Bronchial epithelial cell (primary cell): Measurements from ENCODE around the gene AP1S1. TPM values are rescaled to one million over a fixed set of nuclear protein-coding genes. Genes with fewer than 3 reads are reported as not detected.

Experiments used
- DNase-seq: peaks from one replicate; pipeline ENCODE4 v3.0.0-alpha.2; 2010; ENCODE audit warnings: low read depth
- FAIRE-seq: peaks from 2 replicates; lab custom pipeline; 2011; peaks lifted over from hg19 to GRCh38; lab: Jason Lieb, UNC
- H3K27me3 ChIP-seq: 2 replicates; pipeline ENCODE4 v1.5.1; 2011; ENCODE audit warnings: low read length; ENCODE audit not compliant: control insufficient read depth, insufficient read depth
- H3K36me3 ChIP-seq: 2 replicates; pipeline ENCODE4 v1.5.1; 2011; ENCODE audit warnings: low read length; ENCODE audit not compliant: control insufficient read depth, insufficient read depth
- H3K4me3 ChIP-seq: 2 replicates; pipeline ENCODE4 v1.5.1; 2011; ENCODE audit warnings: mild to moderate bottlenecking, low read depth, low read length, control low read depth
- total RNA-seq: library from RNA; depleted of rRNA; stranded (reverse); fragments of >200 nt; gene quantifications from 2 replicates; pipeline ENCODE4 v1.2.1, GENCODE V29; 2014
- TF ChIP-seq, protein P1 (sequence below): IDR thresholded peaks from 2 replicates; pipeline ENCODE4 v1.5.1; 2011; ENCODE audit warnings: mild to moderate bottlenecking, moderate library complexity, low read length, control low read depth, inconsistent platforms; ENCODE audit not compliant: insufficient read depth, severe bottlenecking

AP1S1 gene
- total RNA-seq, 1 donor from 2014 or later, result 176 TPM

DNA sequence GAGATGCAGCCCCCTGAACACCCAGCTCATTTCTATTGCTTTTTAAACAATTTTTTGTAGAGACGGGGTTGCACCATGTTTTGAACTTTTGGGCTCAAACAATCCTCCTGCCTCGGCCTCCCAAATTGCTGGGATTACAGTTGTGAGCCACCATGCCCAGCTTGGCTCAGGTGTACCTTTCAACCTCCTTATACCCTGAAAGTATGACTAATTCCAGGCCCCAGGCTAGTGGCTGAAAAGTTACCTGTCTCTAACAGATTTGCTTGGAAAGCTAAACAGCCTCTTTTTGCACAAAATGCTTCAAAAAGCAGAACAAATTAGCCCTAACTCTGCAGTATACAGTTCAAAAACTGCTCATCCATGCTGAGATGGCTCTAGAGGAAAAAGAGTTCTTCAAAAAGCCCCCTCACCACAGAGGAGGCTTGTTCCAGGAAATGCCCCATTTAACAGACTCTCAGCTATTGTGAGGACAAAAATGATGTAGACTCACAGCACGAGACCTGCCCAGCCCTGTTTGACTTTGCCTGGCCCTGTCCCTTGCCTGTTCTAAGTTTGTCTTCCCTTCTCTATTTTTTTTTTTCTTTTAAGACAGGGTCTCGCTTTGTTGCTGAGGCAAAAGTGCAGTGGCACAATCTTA is 13.4 kb upstream of the AP1S1 start:
- TF ChIP-seq, protein P1, sequence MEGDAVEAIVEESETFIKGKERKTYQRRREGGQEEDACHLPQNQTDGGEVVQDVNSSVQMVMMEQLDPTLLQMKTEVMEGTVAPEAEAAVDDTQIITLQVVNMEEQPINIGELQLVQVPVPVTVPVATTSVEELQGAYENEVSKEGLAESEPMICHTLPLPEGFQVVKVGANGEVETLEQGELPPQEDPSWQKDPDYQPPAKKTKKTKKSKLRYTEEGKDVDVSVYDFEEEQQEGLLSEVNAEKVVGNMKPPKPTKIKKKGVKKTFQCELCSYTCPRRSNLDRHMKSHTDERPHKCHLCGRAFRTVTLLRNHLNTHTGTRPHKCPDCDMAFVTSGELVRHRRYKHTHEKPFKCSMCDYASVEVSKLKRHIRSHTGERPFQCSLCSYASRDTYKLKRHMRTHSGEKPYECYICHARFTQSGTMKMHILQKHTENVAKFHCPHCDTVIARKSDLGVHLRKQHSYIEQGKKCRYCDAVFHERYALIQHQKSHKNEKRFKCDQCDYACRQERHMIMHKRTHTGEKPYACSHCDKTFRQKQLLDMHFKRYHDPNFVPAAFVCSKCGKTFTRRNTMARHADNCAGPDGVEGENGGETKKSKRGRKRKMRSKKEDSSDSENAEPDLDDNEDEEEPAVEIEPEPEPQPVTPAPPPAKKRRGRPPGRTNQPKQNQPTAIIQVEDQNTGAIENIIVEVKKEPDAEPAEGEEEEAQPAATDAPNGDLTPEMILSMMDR, result no peak
- DNase-seq (peak; percentile 81), FAIRE-seq (no peak)
- H3K4me3 ChIP-seq, result no peak overlapping the region
- peaks cover 5% of the 10 kb centered on the region for H3K36me3 ChIP-seq
- H3K27me3 ChIP-seq, result peaks cover under 1% of the 10 kb centered on the region

DNA sequence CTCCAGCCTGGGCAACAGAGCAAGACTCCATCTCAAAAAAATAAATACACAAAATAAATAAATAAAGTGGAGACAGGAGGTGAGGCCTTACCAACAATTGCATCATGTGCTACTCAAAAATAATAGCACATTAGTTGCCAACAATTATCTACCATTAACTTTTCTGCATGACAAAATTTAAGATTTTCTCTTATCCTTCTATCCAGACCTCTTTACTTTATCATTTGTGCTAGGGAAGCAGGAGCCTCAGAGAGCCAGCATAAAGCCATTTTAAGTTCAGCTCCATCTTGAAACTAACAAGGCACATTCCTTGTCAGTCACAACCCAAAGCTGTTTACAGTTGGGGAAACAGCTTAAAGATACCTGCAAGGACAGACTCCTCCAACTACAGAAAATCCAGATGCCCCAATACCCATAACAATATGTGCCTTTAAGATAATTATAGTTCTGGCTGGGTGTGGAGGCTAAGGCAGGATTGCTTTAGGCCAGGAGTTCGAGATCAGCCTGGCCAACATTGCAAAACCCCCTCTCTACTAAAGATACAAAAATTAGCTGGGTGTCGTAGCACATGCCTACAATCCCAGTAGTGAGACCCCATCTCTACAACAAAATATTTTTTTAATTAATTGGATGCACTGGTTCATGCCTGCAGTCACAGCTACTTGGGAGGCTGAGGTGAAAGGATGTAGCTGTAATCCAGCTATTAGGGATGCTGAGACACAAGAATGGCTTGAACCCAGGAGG is 2.2 kb upstream of the AP1S1 start:
- H3K27me3 ChIP-seq, result no peaks in the 10 kb centered on the region
- no peak for FAIRE-seq

DNA sequence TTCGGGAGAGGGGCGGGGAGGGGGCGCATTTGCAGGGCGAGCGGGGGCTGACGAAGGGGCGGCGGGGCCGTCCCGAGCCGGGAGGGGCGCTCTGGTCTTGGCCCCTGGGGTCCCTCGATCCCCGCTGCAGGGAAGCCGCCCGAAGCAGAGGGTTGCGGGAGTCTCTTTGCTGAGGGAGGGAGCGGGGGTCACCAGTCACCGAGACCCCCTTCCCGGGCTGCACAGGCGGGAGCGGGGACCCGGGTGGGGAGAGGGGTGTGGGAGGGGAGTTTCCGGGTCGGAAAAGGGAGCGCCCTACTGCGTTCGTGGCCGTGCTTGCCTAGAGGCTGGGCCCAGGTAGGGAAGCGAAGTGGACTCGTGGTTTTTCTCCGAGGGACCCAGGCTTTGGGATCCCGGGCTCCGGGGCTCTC is 422 bp downstream of the AP1S1 start:
- no peaks in the 10 kb centered on the region for H3K27me3 ChIP-seq
- FAIRE-seq (no peak), DNase-seq (no peak)
- peaks cover 20% of the 10 kb centered on the region for H3K36me3 ChIP-seq
- H3K4me3 ChIP-seq, result peak overlapping the region; percentile 93
- TF ChIP-seq, protein P1, result no peak

More for the DNA sequence above, 2.2 kb upstream of the AP1S1 start:
- no peak for DNase-seq
- Histone ChIP-seq H3K4me3 (no peak overlapping the region), H3K36me3 (peaks cover 3% of the 10 kb centered on the region)
- TF ChIP-seq, protein P1, result no peak

DNA sequence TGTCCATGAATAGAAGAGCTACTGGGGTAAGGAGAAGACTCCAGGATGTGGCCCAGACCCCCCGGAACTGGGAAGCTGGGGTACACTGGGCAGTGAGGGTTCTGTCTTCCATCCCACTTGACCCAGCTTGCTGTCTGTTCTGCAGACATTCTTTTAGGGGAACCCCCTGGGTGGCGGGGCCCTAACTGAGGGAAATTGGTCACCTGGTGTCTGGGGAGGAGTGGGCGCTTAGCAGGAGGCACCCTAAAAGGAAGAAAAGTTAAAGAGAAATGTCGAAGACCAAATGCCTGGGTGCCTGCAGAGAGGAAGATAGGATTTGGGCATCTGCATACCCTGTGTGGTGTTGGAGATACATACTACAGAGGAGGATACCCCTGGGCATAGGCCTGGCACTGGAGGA is 1.0 kb downstream of the AP1S1 start:
- TF ChIP-seq, protein P1, result no peak
- FAIRE-seq (no peak), DNase-seq (no peak)
- Histone ChIP-seq H3K4me3 (peak overlapping the region; percentile 93), H3K27me3 (no peaks in the 10 kb centered on the region), H3K36me3 (peaks cover 25% of the 10 kb centered on the region)

DNA sequence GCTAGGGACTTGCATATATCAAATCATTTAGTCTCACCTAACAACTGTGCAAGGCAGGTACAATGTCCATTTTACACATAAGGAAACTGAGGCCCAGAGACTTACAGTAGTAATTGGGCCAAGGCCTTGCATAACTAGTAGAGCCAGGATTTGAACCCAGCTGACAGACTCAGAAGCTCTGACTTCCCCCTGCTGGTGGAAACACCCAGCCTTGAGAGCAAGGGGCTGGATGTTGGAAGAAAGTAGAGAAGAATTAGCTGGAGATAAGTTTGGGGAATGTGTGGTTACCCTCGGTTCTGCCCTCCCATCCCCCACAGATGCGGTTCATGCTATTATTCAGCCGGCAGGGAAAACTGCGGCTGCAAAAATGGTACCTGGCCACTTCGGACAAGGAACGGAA is 2.0 kb downstream of the AP1S1 start:
- H3K27me3 ChIP-seq, result no peaks in the 10 kb centered on the region
- TF ChIP-seq, protein P1, result peak; percentile 9
- no peak overlapping the region for H3K4me3 ChIP-seq
- no peak for FAIRE-seq
- no peak for DNase-seq
- peaks cover 26% of the 10 kb centered on the region for H3K36me3 ChIP-seq
